Astrocyte of the cerebellum (primary cell): Measurements from ENCODE around the gene NFATC3.

Source experiments
- DNase-seq: peaks from one replicate; pipeline ENCODE4 v3.0.0-alpha.2; 2011; ENCODE audit warnings: low read depth
- H3K4me3 ChIP-seq: 2 replicates; pipeline ENCODE4 v1.5.1; 2011; ENCODE audit warnings: mild to moderate bottlenecking, low read depth, low read length, moderate library complexity
- CTCF ChIP-seq: IDR thresholded peaks from 2 replicates; pipeline ENCODE4 v1.5.1; 2012; ENCODE audit warnings: low read length, low read depth, moderate library complexity, mild to moderate bottlenecking; ENCODE audit errors: missing control alignments
- in situ Hi-C: cut with HindIII; loops from 2 replicates; pipeline ENCODE4 v1.10.0; 2017; ENCODE audit warnings: low sequenced_read_pairs

Gene NFATC3

GRCh38 chr16:68065716-68066305 lies 19.4 kb upstream of the NFATC3 start:
- no peak overlapping the region for H3K4me3 ChIP-seq
- peak; percentile 45 for DNase-seq
- in situ Hi-C loops: no loop called here
- TF ChIP-seq CTCF: no peak

GRCh38 chr16:68066763-68067162 lies 18.4 kb upstream of the NFATC3 start:
- no peak for TF ChIP-seq CTCF
- no peak for DNase-seq
- in situ Hi-C loops: no loop called here
- H3K4me3 ChIP-seq: no peak overlapping the region

GRCh38 chr16:68068926-68069325 lies 16.2 kb upstream of the NFATC3 start:
- in situ Hi-C loops: no loop called here
- no peak for DNase-seq
- H3K4me3 ChIP-seq: no peak overlapping the region
- no peak for TF ChIP-seq CTCF

- in situ Hi-C loops: no loop called here
Observed at GRCh38 chr16:68069511-68070248, 15.5 kb upstream of the NFATC3 start.

GRCh38 chr16:68070249-68070730 lies 14.9 kb upstream of the NFATC3 start:
- TF ChIP-seq CTCF: no peak
- no peak overlapping the region for H3K4me3 ChIP-seq
- in situ Hi-C loops: no loop called here
- DNase-seq: no peak

More at GRCh38 chr16:68069511-68070248, 15.5 kb upstream of the NFATC3 start:
- H3K4me3 ChIP-seq: no peak overlapping the region
- no peak for DNase-seq
- TF ChIP-seq CTCF: no peak

- no peak overlapping the region for H3K4me3 ChIP-seq
- in situ Hi-C loops: no loop called here
- DNase-seq: no peak
Observed at GRCh38 chr16:68070806-68071517, 14.2 kb upstream of the NFATC3 start.

More at GRCh38 chr16:68070806-68071517, 14.2 kb upstream of the NFATC3 start:
- TF ChIP-seq CTCF: no peak
